Heart left ventricle (tissue), 13 donors: ENCODE results near the gene GRB7.

Experiments used
- POLR2A ChIP-seq, 2 donors: fragments of 450-650 bp; IDR thresholded peaks; one replicate each; pipeline ENCODE4 v1.6.1; 2017; ENCODE audit warnings: antibody characterized with exemption in 2 of 2, mild to moderate bottlenecking in 2 of 2, moderate library complexity in 2 of 2
- TF ChIP-seq, protein P1 (sequence below), 12 donors: fragments of 200-600 bp; sonication (generic) in 4 of 12; IDR thresholded peaks; one replicate each; pipeline versions ENCODE4 v1.5.0 to v1.8.0; 2018 to 2022; ENCODE audit warnings: antibody characterized with exemption in 12 of 12, mild to moderate bottlenecking in 5 of 12
- donor health status: ischemic (EF 13 %, LVEDD 7.1; RV severe dilation, severe dysfunction).
- donor health status: DM: no; HTN: yes; CAD: no.
- donor health status: DM: no; HTN: no; CAD: no.
- donor health status: ischemic (EF 25% LVEDD 6.9; RV normal size, moderate dysfunction).
- donor health status: ischemic (EF 25% LVEDD 5.7; RV mildly dilated, moderate dysfunction).
- donor health status: ischemic (EF 35%, LVEDD 5.7; RV mildly dilated, moderate dysfunction).
- donor health status: nonischemic (EF 11% LVEDD 7.7; RV severe dilation, severe dysfunction).
- donor health status: DM: yes; HTN: yes; CAD: no.
- donor health status: PGD.
- donor health status: ischemic (EF 29% LVEDD 5.4; RV normal size, mild dysfunction).
- donor health status: nonischemic (EF 23%, LVEDD 6.1; RV moderate dilation, normal function).

DNA sequence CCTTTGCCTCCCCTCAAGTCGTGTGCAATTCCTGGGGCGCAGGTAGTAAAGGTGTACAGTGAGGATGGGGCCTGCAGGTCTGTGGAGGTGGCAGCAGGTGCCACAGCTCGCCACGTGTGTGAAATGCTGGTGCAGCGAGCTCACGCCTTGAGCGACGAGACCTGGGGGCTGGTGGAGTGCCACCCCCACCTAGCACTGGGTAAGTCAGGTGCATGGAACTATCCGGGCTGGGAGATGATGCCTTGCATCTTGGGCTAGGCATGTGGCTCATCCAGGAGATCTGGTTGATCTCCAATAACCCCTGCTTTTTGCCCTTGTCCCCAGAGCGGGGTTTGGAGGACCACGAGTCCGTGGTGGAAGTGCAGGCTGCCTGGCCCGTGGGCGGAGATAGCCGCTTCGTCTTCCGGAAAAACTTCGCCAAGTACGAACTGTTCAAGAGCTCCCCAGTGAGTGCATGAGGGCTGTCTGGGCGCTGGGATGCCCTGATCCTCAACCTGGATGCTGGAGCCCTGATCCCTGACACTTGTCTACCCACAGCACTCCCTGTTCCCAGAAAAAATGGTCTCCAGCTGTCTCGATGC, 5.2 kb downstream of the GRB7 start:
- TF ChIP-seq, protein P1, sequence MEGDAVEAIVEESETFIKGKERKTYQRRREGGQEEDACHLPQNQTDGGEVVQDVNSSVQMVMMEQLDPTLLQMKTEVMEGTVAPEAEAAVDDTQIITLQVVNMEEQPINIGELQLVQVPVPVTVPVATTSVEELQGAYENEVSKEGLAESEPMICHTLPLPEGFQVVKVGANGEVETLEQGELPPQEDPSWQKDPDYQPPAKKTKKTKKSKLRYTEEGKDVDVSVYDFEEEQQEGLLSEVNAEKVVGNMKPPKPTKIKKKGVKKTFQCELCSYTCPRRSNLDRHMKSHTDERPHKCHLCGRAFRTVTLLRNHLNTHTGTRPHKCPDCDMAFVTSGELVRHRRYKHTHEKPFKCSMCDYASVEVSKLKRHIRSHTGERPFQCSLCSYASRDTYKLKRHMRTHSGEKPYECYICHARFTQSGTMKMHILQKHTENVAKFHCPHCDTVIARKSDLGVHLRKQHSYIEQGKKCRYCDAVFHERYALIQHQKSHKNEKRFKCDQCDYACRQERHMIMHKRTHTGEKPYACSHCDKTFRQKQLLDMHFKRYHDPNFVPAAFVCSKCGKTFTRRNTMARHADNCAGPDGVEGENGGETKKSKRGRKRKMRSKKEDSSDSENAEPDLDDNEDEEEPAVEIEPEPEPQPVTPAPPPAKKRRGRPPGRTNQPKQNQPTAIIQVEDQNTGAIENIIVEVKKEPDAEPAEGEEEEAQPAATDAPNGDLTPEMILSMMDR (IDR thresholded peaks at IDR 0.05) = no peak
- TF ChIP-seq POLR2A (IDR thresholded peaks at IDR 0.05) = no peak
